B cell (primary cell): ENCODE measurements around the gene ST6GAL1. TPM values are rescaled to one million over a fixed set of nuclear protein-coding genes. Genes with fewer than 3 reads are reported as not detected.

Source experiments
- ATAC-seq: fragments of 200-7000 bp; cut with Tn5 transposase; one replicate; pipeline ENCODE4 v1.10.0; 2021; ENCODE audit warnings: low read depth, mild to moderate bottlenecking, moderate number of reproducible peaks, moderate library complexity
- CTCF ChIA-PET: fragments of 350-600 bp; sonication (Branson Sonifier 250); formaldehyde crosslinking; loops from one replicate; lab custom pipeline; 2021; ENCODE audit warnings: antibody characterized with exemption, inconsistent platforms; lab: Charles Lee
- POLR2A ChIA-PET: fragments of 350-600 bp; sonication (Branson Sonifier 250); formaldehyde crosslinking; loops from one replicate; lab custom pipeline; 2021; ENCODE audit warnings: antibody characterized with exemption; lab: Charles Lee
- DNase-seq: peaks from one replicate; pipeline ENCODE4 v3.0.0; 2013
- H2AFZ ChIP-seq: 2 replicates; pipeline ENCODE4 v1.6.1; 2012; ENCODE audit warnings: mild to moderate bottlenecking, low read depth, low read length; ENCODE audit not compliant: insufficient read depth, poor library complexity, severe bottlenecking
- H3K27ac ChIP-seq, 2 donors: 1 replicate in 1 of 2; 2 replicates in 1 of 2; pipeline ENCODE4 v1.5.1; 2012 to 2013; ENCODE audit warnings: low read length in 2 of 2, mild to moderate bottlenecking in 2 of 2, moderate library complexity in 1 of 2
- H3K27me3 ChIP-seq, 4 experiments: fragments of 200-600 bp in 1 of 4; sonication (generic) in 1 of 4; replicated peaks in 1 of 4; 1 replicate in 2 of 4; 2 replicates in 2 of 4; pipeline versions ENCODE4 v1.6.1 to v1.7.0; 2013 to 2016; ENCODE audit warnings: low read length in 3 of 4, mild to moderate bottlenecking in 2 of 4, mixed read lengths in 1 of 4, moderate library complexity in 1 of 4; ENCODE audit not compliant: insufficient read depth in 4 of 4, control insufficient read depth in 3 of 4; ENCODE audit errors: control extremely low read depth in 1 of 4
- H3K36me3 ChIP-seq, 2 experiments: replicated peaks in 1 of 2; 1 replicate in 1 of 2; 2 replicates in 1 of 2; pipeline versions ENCODE4 v1.6.1 to v1.7.1; 2013; ENCODE audit warnings: low read length in 1 of 2; ENCODE audit not compliant: insufficient read depth in 2 of 2, control insufficient read depth in 1 of 2; ENCODE audit errors: control extremely low read depth in 1 of 2, extremely low read depth in 1 of 2
- H3K4me1 ChIP-seq, 2 donors: fragments of 200-600 bp in 1 of 2; sonication (generic) in 1 of 2; 1 replicate in 1 of 2; 2 replicates in 1 of 2; pipeline versions ENCODE4 v1.5.1 to v1.6.1; 2013 to 2017; ENCODE audit warnings: low read length in 2 of 2; ENCODE audit not compliant: control insufficient read depth in 2 of 2, insufficient read depth in 2 of 2
- H3K4me2 ChIP-seq: replicated peaks from 2 replicates; pipeline ENCODE3; 2012; ENCODE audit warnings: mild to moderate bottlenecking, low read depth, low read length; ENCODE audit not compliant: poor library complexity, severe bottlenecking
- H3K4me3 ChIP-seq, 5 experiments: fragments of 200-600 bp in 1 of 5; sonication (generic) in 1 of 5; 1 replicate in 3 of 5; 2 replicates in 2 of 5; pipeline versions ENCODE4 v1.5.1 to v1.7.0; 2011 to 2016; ENCODE audit warnings: low read length in 4 of 5, mild to moderate bottlenecking in 4 of 5, low read depth in 2 of 5, control low read depth in 1 of 5, moderate library complexity in 1 of 5; ENCODE audit not compliant: insufficient read depth in 1 of 5; ENCODE audit errors: control extremely low read depth in 1 of 5, extremely low read depth in 1 of 5
- H3K79me2 ChIP-seq: fragments of 200-600 bp; sonication (generic); one replicate; pipeline ENCODE4 v1.6.0; 2016; ENCODE audit warnings: low read length; ENCODE audit not compliant: control insufficient read depth, insufficient read depth
- H3K9ac ChIP-seq: fragments of 200-600 bp; sonication (generic); 2 replicates; pipeline ENCODE4 v1.6.1; 2017; ENCODE audit warnings: mild to moderate bottlenecking, low read length, moderate library complexity
- H3K9me3 ChIP-seq, 3 donors: one replicate each; pipeline versions ENCODE4 v1.6.1 to v1.7.1; 2013; ENCODE audit warnings: low read length in 2 of 3; ENCODE audit not compliant: control insufficient read depth in 2 of 3, insufficient read depth in 1 of 3; ENCODE audit errors: control extremely low read depth in 1 of 3
- H4K20me1 ChIP-seq: 2 replicates; pipeline ENCODE4 v1.6.0; 2012; ENCODE audit warnings: mild to moderate bottlenecking, low read length; ENCODE audit not compliant: insufficient read depth, control insufficient read depth, poor library complexity, severe bottlenecking
- H3K27ac Mint-ChIP-seq: one replicate; pipeline ENCODE4 v1.8.0; 2021; ENCODE audit warnings: mixed read lengths
- H3K27me3 Mint-ChIP-seq: one replicate; pipeline ENCODE4 v1.8.0; 2021; ENCODE audit warnings: mixed read lengths
- H3K4me1 Mint-ChIP-seq: one replicate; pipeline ENCODE4 v1.8.0; 2021; ENCODE audit warnings: mixed read lengths
- H3K4me3 Mint-ChIP-seq: one replicate; pipeline ENCODE4 v1.8.0; 2021; ENCODE audit warnings: mixed read lengths
- H3K9me3 Mint-ChIP-seq: one replicate; pipeline ENCODE4 v1.8.0; 2022; ENCODE audit warnings: mixed read lengths; ENCODE audit not compliant: insufficient read depth
- CTCF ChIP-seq: fragments of 200-600 bp; IDR thresholded peaks from one replicate; pipeline ENCODE4 v1.8.0; 2022; ENCODE audit warnings: antibody characterized with exemption, mild to moderate bottlenecking
- EZH2 ChIP-seq: IDR thresholded peaks from 2 replicates; pipeline ENCODE4 v1.6.1; 2012; ENCODE audit warnings: borderline replicate concordance, low read depth, mild to moderate bottlenecking, moderate library complexity, low read length; ENCODE audit not compliant: insufficient read depth, poor library complexity, severe bottlenecking
- WGBS: methylation state at CpG from one replicate; pipeline ENCODE4 v1.1.5; 2013; ENCODE audit warnings: missing lambda C conversion rate; ENCODE audit not compliant: insufficient coverage; 5-methylcytosine and 5-hydroxymethylcytosine counted together
- intact Hi-C: fragments of 100-400 bp; cut with micrococcal nuclease; formaldehyde crosslinking; loops from one replicate; pipeline ENCODE4 v1.10.0; 2022
- polyA plus RNA-seq: library from polyadenylated mRNA; depleted of rRNA; stranded (reverse); fragments of >200 nt; gene quantifications from 2 replicates; pipeline ENCODE4 v1.2.3, GENCODE V29; 2012
- total RNA-seq, 2 donors: library from RNA; stranded (reverse); fragments of 120-200 nt in 1 of 2; gene quantifications; 1 replicate in 1 of 2; 2 replicates in 1 of 2; pipeline versions ENCODE4 v1.2.3 to v1.2.4, GENCODE V29; 2013 to 2022

The ST6GAL1 gene
- total and polyA plus RNA-seq, 2 donors (not counting 1 experiment from before 2014, with no cell fraction given): 174 to 563 TPM

- Histone ChIP-seq H3K79me2 (peaks cover 92% of the 10 kb centered on the region), H3K27me3 (no peaks in the 10 kb centered on the region), H3K9ac (peak overlapping the region; percentile 50), H2AFZ (no peak overlapping the region), H3K9me3 (no peaks in the 10 kb centered on the region), H4K20me1 (no peaks in the 10 kb centered on the region), H3K4me2 (peak overlapping the region; percentile 71), H3K27ac (peak overlapping the region; percentile 97 to 98), H3K36me3 (peaks cover 2 to 84% of the 10 kb centered on the region in 2 experiments), H3K4me1 (peaks cover 73 to 81% of the 10 kb centered on the region in 2 donors), H3K4me3 (peak overlapping the region in 1 of 5 experiments; percentile 8)
- CTCF ChIA-PET: interaction anchor here (0.6 to 3.6 kb wide), 15 partner anchors 10 to 215 kb away, joined by 3 to 24 read pairs (median 4); no protein-coding TSS in a partner anchor
- DNase-seq (peak; percentile 45), ATAC-seq (no peak)
- WGBS: 70% methylated on average over 3 of the region's 12 CpGs
- TF ChIP-seq CTCF: no peak
- TF ChIP-seq EZH2: no peak
- intact Hi-C loops: loop anchor here (1.0 to 5.0 kb wide), 7 partner anchors 20 to 215 kb away; partner anchors contain the start of gene RPL39L
- Mint-ChIP-seq H3K4me3 (peak overlapping the region; percentile 81), H3K27ac (peak overlapping the region; percentile 97), H3K4me1 (peaks cover 84% of the 10 kb centered on the region), H3K27me3 (no peaks in the 10 kb centered on the region), H3K9me3 (no peaks in the 10 kb centered on the region)
- POLR2A ChIA-PET: interaction anchor here (0.6 to 2.9 kb wide), 9 partner anchors 20 to 280 kb away, joined by 3 to 17 read pairs (median 3); no protein-coding TSS in a partner anchor
Measured at GRCh38 chr3:187064210-187065115, 134.1 kb downstream of the ST6GAL1 start.
